DMS 273 (cell line): ENCODE data around the gene LDHD.

Source experiments
- DNase-seq: peaks from one replicate; lab custom pipeline; 2025; ENCODE audit not compliant: unreplicated experiment; lab: John Stamatoyannopoulos, UW

The LDHD gene

GRCh38 chr16:75114946-75115825 lies 1.4 kb downstream of the LDHD start:
- no peak for DNase-seq

GRCh38 chr16:75114179-75114945 lies 2.2 kb downstream of the LDHD start:
- DNase-seq = peak; percentile 22

- DNase-seq = no peak
Measured at GRCh38 chr16:75113541-75114121, 2.9 kb downstream of the LDHD start.

GRCh38 chr16:75112734-75113491 lies 3.7 kb downstream of the LDHD start:
- DNase-seq = peak; percentile 64

- peak; percentile 31 for DNase-seq
Measured at GRCh38 chr16:75111961-75112733, 4.4 kb downstream of the LDHD start.

GRCh38 chr16:75111514-75111940 lies 5.1 kb downstream of the LDHD start:
- no peak for DNase-seq

GRCh38 chr16:75110637-75111513 lies 5.7 kb downstream of the LDHD start:
- peak; percentile 95 for DNase-seq

- DNase-seq = peak; percentile 87
Measured at GRCh38 chr16:75109732-75110243, 6.8 kb downstream of the LDHD start.

- DNase-seq = peak; percentile 85
Measured at GRCh38 chr16:75108792-75109731, 7.5 kb downstream of the LDHD start.

- no peak for DNase-seq
Measured at GRCh38 chr16:75107505-75107904, 9.1 kb downstream of the LDHD start.

- DNase-seq = no peak
Measured at GRCh38 chr16:75106351-75107274, 10.0 kb downstream of the LDHD start.

GRCh38 chr16:75105306-75106061 lies 11.1 kb downstream of the LDHD start:
- DNase-seq = no peak

- DNase-seq = no peak
Measured at GRCh38 chr16:75104836-75105235, 11.7 kb downstream of the LDHD start.

GRCh38 chr16:75103994-75104393 lies 12.6 kb downstream of the LDHD start:
- DNase-seq = no peak

- DNase-seq = no peak
Measured at GRCh38 chr16:75102595-75102994, 14.0 kb downstream of the LDHD start.

- DNase-seq = no peak
Measured at GRCh38 chr16:75101635-75102034, 14.9 kb downstream of the LDHD start.
